Epithelial cell of proximal tubule (primary cell): ENCODE measurements around the gene SPRR1B. TPM values are rescaled to one million over a fixed set of nuclear protein-coding genes. Genes with fewer than 3 reads are reported as not detected.

Source experiments
- DNase-seq: peaks from one replicate; pipeline ENCODE4 v3.0.0-alpha.2; 2011; ENCODE audit warnings: low read depth
- H3K4me3 ChIP-seq: 2 replicates; pipeline ENCODE4 v1.5.1; 2011; ENCODE audit warnings: low read depth, mild to moderate bottlenecking, low read length
- CTCF ChIP-seq: conservative IDR thresholded peaks from 2 replicates; pipeline ENCODE4 v1.5.1; 2012; ENCODE audit warnings: low read depth, mild to moderate bottlenecking, low read length
- total RNA-seq: library from RNA; depleted of rRNA; stranded (reverse); fragments of >200 nt; gene quantifications from 2 replicates; pipeline ENCODE4 v1.2.3, GENCODE V29; 2015

SPRR1B gene
- total RNA-seq, 1 donor from 2014 or later = 0.75 TPM

- no peak for TF ChIP-seq CTCF
- DNase-seq = no peak
- no peak within 1 kb of the TSS for H3K4me3 ChIP-seq
Observed at GRCh38 chr1:153071511-153071910, 40.5 kb downstream of the SPRR1B start, which contains the start of gene SPRR2B. SPRR2B (minus strand) TSS chr1:153071611; CDS start chr1:153070839, 772 bp downstream.

DNA sequence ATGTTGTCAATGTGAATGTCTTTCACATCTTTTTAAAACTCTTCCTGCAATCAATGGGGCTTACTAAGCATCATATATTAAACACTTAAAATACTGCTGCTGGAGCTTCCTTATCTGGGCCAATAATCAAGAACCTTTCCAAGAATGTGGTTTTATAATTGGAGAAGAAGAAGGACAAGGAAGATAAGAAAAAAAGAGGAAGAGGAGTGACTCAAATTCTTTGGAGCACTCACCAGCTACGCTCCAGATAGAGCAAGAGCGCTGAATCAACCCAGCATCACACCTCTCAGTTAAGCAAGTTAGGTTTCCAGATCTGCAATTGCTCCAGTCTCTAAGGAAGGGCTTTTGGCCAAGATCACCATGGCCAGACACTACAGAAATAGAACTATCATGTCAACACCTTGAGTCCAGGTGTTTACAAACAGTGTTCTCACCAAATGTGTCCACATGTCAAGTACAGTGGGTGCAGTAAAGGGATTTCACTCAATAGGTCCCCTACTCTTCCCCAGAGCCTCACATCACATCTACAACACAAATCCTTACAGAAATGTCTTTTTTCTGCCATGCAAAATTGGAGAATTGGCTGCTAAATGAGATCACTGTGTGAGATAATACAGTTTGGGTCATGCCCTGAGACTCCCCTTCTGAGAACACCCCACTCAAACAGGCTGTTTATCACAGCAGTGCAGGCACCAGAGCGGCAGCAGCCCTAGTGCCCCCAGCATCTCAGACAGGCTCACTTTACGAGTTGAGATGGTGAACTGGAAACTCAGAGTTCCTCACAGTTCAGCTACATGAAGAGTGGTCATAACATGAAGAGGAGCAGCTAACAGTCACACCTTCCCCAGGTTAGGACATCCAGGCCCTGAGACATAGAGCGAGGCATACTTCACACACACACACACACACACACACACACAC, 42.1 kb downstream of the SPRR1B start:
- no peak for TF ChIP-seq CTCF
- H3K4me3 ChIP-seq = no peak overlapping the region
- DNase-seq = no peak

- DNase-seq = no peak
- TF ChIP-seq CTCF = no peak
Observed at GRCh38 chr1:153081736-153082135, 50.7 kb downstream of the SPRR1B start.

More at GRCh38 chr1:153081736-153082135, 50.7 kb downstream of the SPRR1B start:
- no peak overlapping the region for H3K4me3 ChIP-seq

Other genes with a start within 250 kb of the SPRR1B start
- gene LCE1E, start 244.9 kb upstream of the SPRR1B start, total RNA-seq = not detected in 2 replicates
- not detected in 2 replicates for gene LCE1D, start 234.5 kb upstream of the SPRR1B start, total RNA-seq
- not detected in 2 replicates for gene LCE1C, start 224.6 kb upstream of the SPRR1B start, total RNA-seq
- gene LCE1B, start 219.2 kb upstream of the SPRR1B start, total RNA-seq = not detected in 2 replicates
- gene LCE1A, start 203.7 kb upstream of the SPRR1B start, total RNA-seq = not detected in 2 replicates
- gene LCE6A, start 188.3 kb upstream of the SPRR1B start, total RNA-seq = not detected in 2 replicates
- not detected in 2 replicates for gene LCE7A, start 171.2 kb upstream of the SPRR1B start, total RNA-seq
- not detected in 2 replicates for gene SMCP, start 152.9 kb upstream of the SPRR1B start, total RNA-seq
- 0.35 and 2.1 TPM in 2 replicates for gene IVL, start 122.7 kb upstream of the SPRR1B start, total RNA-seq
- not detected in 2 replicates for gene SPRR5, start 84.0 kb upstream of the SPRR1B start, total RNA-seq
- gene SPRR4, start 60.6 kb upstream of the SPRR1B start, total RNA-seq = not detected in 2 replicates
- gene SPRR1A, start 47.1 kb upstream of the SPRR1B start, total RNA-seq = not detected in 2 replicates
- gene SPRR3, start 29.5 kb upstream of the SPRR1B start, total RNA-seq = not detected in 2 replicates
- not detected in 2 replicates for gene SPRR2D, start 9.9 kb downstream of the SPRR1B start, total RNA-seq
- 0.92 and 1.8 TPM in 2 replicates for gene SPRR2A, start 26.3 kb downstream of the SPRR1B start, total RNA-seq
- gene SPRR2B, start 40.4 kb downstream of the SPRR1B start, total RNA-seq = not detected in 2 replicates
- gene SPRR2E, start 63.3 kb downstream of the SPRR1B start, total RNA-seq = not detected in 2 replicates
- gene SPRR2F, start 82.3 kb downstream of the SPRR1B start, total RNA-seq = not detected in 2 replicates
- not detected in 2 replicates for gene SPRR2G, start 119.7 kb downstream of the SPRR1B start, total RNA-seq
- not detected in 2 replicates for gene LELP1, start 172.2 kb downstream of the SPRR1B start, total RNA-seq
- gene PRR9, start 186.4 kb downstream of the SPRR1B start, total RNA-seq = 0.72 TPM in 1 of 2 replicates, not detected in the other
- not detected in 2 replicates for gene LORICRIN, start 228.5 kb downstream of the SPRR1B start, total RNA-seq